GM21786 (cell line): ENCODE results near the gene NR1I3.

Experiments used
- ATAC-seq: cut with Tn5 transposase; IDR thresholded peaks from one replicate; pipeline ENCODE4 v1.9.1; 2021; ENCODE audit not compliant: unreplicated experiment

The NR1I3 gene

GRCh38 chr1:161219078-161219892 is 18.7 kb downstream of the NR1I3 start:
- no peak for ATAC-seq

- no peak for ATAC-seq
Measured at GRCh38 chr1:161218301-161219077, 19.5 kb downstream of the NR1I3 start.

- no peak for ATAC-seq
Measured at GRCh38 chr1:161217831-161218230, 20.2 kb downstream of the NR1I3 start.

- ATAC-seq, result peak; percentile 90
Measured at GRCh38 chr1:161216945-161217712, 20.9 kb downstream of the NR1I3 start.

GRCh38 chr1:161215076-161215475 is 22.9 kb downstream of the NR1I3 start, which contains the start of gene FCER1G:
Gene FCER1G, plus strand, starts transcription at chr1:161215295. Its CDS starts 27 bp downstream, at chr1:161215322.
- no peak for ATAC-seq

- ATAC-seq, result no peak
Measured at GRCh38 chr1:161214369-161214768, 23.6 kb downstream of the NR1I3 start.

GRCh38 chr1:161209790-161210409 is 28.1 kb downstream of the NR1I3 start:
- ATAC-seq, result no peak

- ATAC-seq, result no peak
Measured at GRCh38 chr1:161207173-161207572, 30.8 kb downstream of the NR1I3 start.

- no peak for ATAC-seq
Measured at GRCh38 chr1:161206411-161207140, 31.4 kb downstream of the NR1I3 start.

GRCh38 chr1:161201836-161202712 is 35.9 kb downstream of the NR1I3 start, which contains the start of gene NDUFS2:
Gene NDUFS2, plus strand, starts transcription at chr1:161202367. Its CDS starts 19 bp downstream, at chr1:161202386.
- peak; percentile 98 for ATAC-seq

- no peak for ATAC-seq
Measured at GRCh38 chr1:161200992-161201835, 36.8 kb downstream of the NR1I3 start.

GRCh38 chr1:161200421-161200991 is 37.5 kb downstream of the NR1I3 start:
- no peak for ATAC-seq

- no peak for ATAC-seq
Measured at GRCh38 chr1:161199506-161200139, 38.4 kb downstream of the NR1I3 start.

GRCh38 chr1:161198897-161199431 is 39.0 kb downstream of the NR1I3 start, which contains the start of gene ADAMTS4:
Gene ADAMTS4, minus strand, starts transcription at chr1:161199054. Its CDS starts 427 bp downstream, at chr1:161198627.
- no peak for ATAC-seq

- no peak for ATAC-seq
Measured at GRCh38 chr1:161198194-161198896, 39.7 kb downstream of the NR1I3 start.

GRCh38 chr1:161197560-161198193 is 40.3 kb downstream of the NR1I3 start:
- no peak for ATAC-seq
